GM23248 (cell line): Measurements from ENCODE around the gene DEPDC7. TPM values are rescaled to one million over a fixed set of nuclear protein-coding genes. Genes with fewer than 3 reads are reported as not detected.

ENCODE experiments used
- DNase-seq: peaks from one replicate; pipeline ENCODE4 v3.0.0-alpha.2; 2015
- H2AFZ ChIP-seq: fragments of 200-600 bp; sonication (generic); 2 replicates; pipeline ENCODE4 v1.6.1; 2016; ENCODE audit warnings: antibody characterized with exemption
- H3F3A ChIP-seq: fragments of 200-600 bp; sonication (generic); 2 replicates; pipeline ENCODE4 v1.6.1; 2016; ENCODE audit warnings: mild to moderate bottlenecking, antibody characterized with exemption, mixed run types; ENCODE audit not compliant: insufficient read depth
- H3K27ac ChIP-seq: fragments of 200-600 bp; sonication (generic); 2 replicates; pipeline ENCODE4 v1.5.1; 2016; ENCODE audit warnings: mild to moderate bottlenecking
- H3K27me3 ChIP-seq: fragments of 200-600 bp; sonication (generic); replicated peaks from 2 replicates; pipeline ENCODE4 v1.6.1; 2016; ENCODE audit warnings: mild to moderate bottlenecking; ENCODE audit not compliant: insufficient read depth
- H3K36me3 ChIP-seq: fragments of 200-600 bp; sonication (generic); 2 replicates; pipeline ENCODE4 v1.6.1; 2016; ENCODE audit warnings: low read depth, mild to moderate bottlenecking
- H3K4me1 ChIP-seq: fragments of 200-600 bp; sonication (generic); 2 replicates; pipeline ENCODE4 v1.6.1; 2016; ENCODE audit warnings: mild to moderate bottlenecking; ENCODE audit not compliant: insufficient read depth
- H3K4me2 ChIP-seq: fragments of 200-600 bp; sonication (generic); one replicate; pipeline ENCODE4 v1.6.1; 2016; ENCODE audit warnings: mild to moderate bottlenecking; ENCODE audit not compliant: unreplicated experiment
- H3K4me3 ChIP-seq: fragments of 200-600 bp; sonication (generic); 2 replicates; pipeline ENCODE4 v1.5.1; 2016; ENCODE audit warnings: mild to moderate bottlenecking
- H3K79me2 ChIP-seq: fragments of 200-600 bp; sonication (generic); 2 replicates; pipeline ENCODE4 v1.6.1; 2016; ENCODE audit warnings: mild to moderate bottlenecking; ENCODE audit not compliant: insufficient read depth
- H3K9ac ChIP-seq: fragments of 200-600 bp; sonication (generic); 2 replicates; pipeline ENCODE4 v1.6.1; 2016; ENCODE audit warnings: mild to moderate bottlenecking
- H3K9me2 ChIP-seq: fragments of 200-600 bp; sonication (generic); 2 replicates; pipeline ENCODE4 v1.6.1; 2016; ENCODE audit warnings: mixed run types, mild to moderate bottlenecking, moderate library complexity; ENCODE audit not compliant: insufficient read depth
- H3K9me3 ChIP-seq: fragments of 200-600 bp; sonication (generic); one replicate; pipeline ENCODE4 v1.6.1; 2017; ENCODE audit warnings: low read depth
- H4K20me1 ChIP-seq: fragments of 200-600 bp; sonication (generic); 2 replicates; pipeline ENCODE4 v1.6.0; 2016; ENCODE audit not compliant: insufficient read depth
- EZH2 ChIP-seq: fragments of 200-600 bp; sonication (generic); IDR thresholded peaks from 2 replicates; pipeline ENCODE4 v1.6.1; 2018; ENCODE audit warnings: antibody characterized with exemption, mild to moderate bottlenecking; ENCODE audit not compliant: insufficient read depth, poor library complexity, severe bottlenecking
- EZH2phosphoT487 ChIP-seq: fragments of 200-600 bp; sonication (generic); IDR thresholded peaks from 2 replicates; pipeline ENCODE4 v1.6.1; 2018; ENCODE audit warnings: antibody characterized with exemption, moderate library complexity, mild to moderate bottlenecking, low read depth; ENCODE audit not compliant: insufficient read depth
- WGBS, 2 experiments: methylation state at CpG; one replicate each; pipeline ENCODE4 v1.1.6; 2015 to 2017; ENCODE audit warnings: low lambda C conversion rate in 2 of 2, low coverage in 1 of 2; ENCODE audit errors: missing lambda C conversion rate in 2 of 2; 5-methylcytosine and 5-hydroxymethylcytosine counted together
- in situ Hi-C: fragments of 300-500 bp; cut with MboI; formaldehyde crosslinking; loops from 2 replicates; pipeline ENCODE4 v1.15.0; 2020
- polyA plus RNA-seq: library from polyadenylated mRNA; unstranded; fragments of >200 nt; fragmentation: Nextera tagmentation; extraction: Ambion mirVana; gene quantifications from 2 replicates; pipeline ENCODE4 v1.2.1, GENCODE V29; 2016
- total RNA-seq: library from RNA; depleted of rRNA; stranded (reverse); fragments of >200 nt; shearing (Covaris generic); gene quantifications from 2 replicates; pipeline ENCODE4 v1.2.3, GENCODE V29; 2014

Gene DEPDC7
- total and polyA plus RNA-seq, 2 experiments from 2014 or later: 4.8 to 9.9 TPM

GRCh38 chr11:33005175-33005574, 10.5 kb upstream of the DEPDC7 start:
- TF ChIP-seq EZH2phosphoT487: no peak
- TF ChIP-seq EZH2: no peak

DNA sequence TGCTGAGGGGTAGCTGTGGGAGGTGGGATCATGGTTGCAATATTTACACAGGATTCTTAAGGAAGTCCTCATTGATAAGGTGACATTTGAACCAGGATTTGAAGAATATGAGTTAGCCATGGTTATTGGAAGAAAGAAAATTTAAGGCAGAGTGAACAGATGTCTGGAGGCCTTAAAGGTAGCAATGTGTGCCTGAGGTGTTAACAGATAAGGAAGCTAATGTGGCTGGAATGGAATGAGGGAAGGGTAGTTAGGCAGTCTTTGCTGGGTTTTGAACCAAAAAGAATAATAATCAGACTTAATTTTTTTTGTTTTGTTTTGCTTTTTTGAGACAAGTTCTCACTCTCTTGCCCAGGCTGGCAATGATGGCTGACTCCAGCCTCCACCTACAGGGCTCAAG, 9.7 kb upstream of the DEPDC7 start:
- H3K9me3 ChIP-seq: no peaks in the 10 kb centered on the region
- H3K4me3 ChIP-seq: no peak overlapping the region
- no peaks in the 10 kb centered on the region for H4K20me1 ChIP-seq
- H2AFZ ChIP-seq: no peak overlapping the region
- in situ Hi-C loops: no loop called here
- no peak overlapping the region for H3K27ac ChIP-seq
- H3K9ac ChIP-seq: no peak overlapping the region
- peaks cover 6% of the 10 kb centered on the region for H3K4me1 ChIP-seq
- no peaks in the 10 kb centered on the region for H3K79me2 ChIP-seq
- TF ChIP-seq EZH2phosphoT487 (no peak), EZH2 (no peak)
- no peaks in the 10 kb centered on the region for H3K36me3 ChIP-seq
- H3F3A ChIP-seq: 0 out of 2 replicates have a peak, but pooled peaks cover 2% of the 10 kb centered on the region
- H3K27me3 ChIP-seq: no peaks in the 10 kb centered on the region
- H3K4me2 ChIP-seq: no peak overlapping the region
- no peak for DNase-seq
- no peaks in the 10 kb centered on the region for H3K9me2 ChIP-seq

More at GRCh38 chr11:33005175-33005574, 10.5 kb upstream of the DEPDC7 start:
- Histone ChIP-seq H3K4me3 (no peak overlapping the region), H3K27me3 (no peaks in the 10 kb centered on the region), H3K27ac (no peak overlapping the region), H4K20me1 (no peaks in the 10 kb centered on the region), H3K9me3 (no peaks in the 10 kb centered on the region), H3K9ac (no peak overlapping the region), H3K9me2 (no peaks in the 10 kb centered on the region), H2AFZ (no peak overlapping the region), H3K4me2 (no peak overlapping the region), H3F3A (peaks cover 5% of the 10 kb centered on the region; the same call in 1 of the 2 replicates), H3K36me3 (no peaks in the 10 kb centered on the region), H3K79me2 (no peaks in the 10 kb centered on the region), H3K4me1 (peaks cover 12% of the 10 kb centered on the region)
- no peak for DNase-seq
- in situ Hi-C loops: no loop called here
- 72 to 76% methylated on average over 2 of the region's 2 CpGs for WGBS, 2 experiments

DNA sequence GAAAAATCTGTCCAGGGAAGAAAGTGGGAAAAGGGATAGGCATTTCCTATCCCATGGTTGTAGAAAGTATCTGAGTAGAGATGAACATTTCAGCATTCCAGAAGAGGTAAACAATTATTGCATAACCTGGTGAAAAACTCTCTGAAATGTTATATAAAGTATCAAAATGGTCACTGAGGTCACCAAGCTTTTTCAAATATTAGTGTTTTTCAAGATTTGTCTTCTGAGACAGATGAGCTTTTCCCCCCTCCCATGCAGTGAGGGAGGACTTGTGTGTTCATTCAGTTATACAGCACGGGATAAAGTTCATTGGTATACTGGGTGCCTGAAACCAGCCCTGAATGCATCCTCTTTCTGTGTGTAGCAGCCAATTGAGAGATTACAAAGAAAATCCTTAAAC, 1.9 kb upstream of the DEPDC7 start:
- H3K9ac ChIP-seq: no peak overlapping the region
- H3K4me2 ChIP-seq: no peak overlapping the region
- H3K9me3 ChIP-seq: no peaks in the 10 kb centered on the region
- peak; percentile 13 for DNase-seq
- no peak overlapping the region for H3K4me3 ChIP-seq
- peaks cover 27% of the 10 kb centered on the region for H3K4me1 ChIP-seq
- in situ Hi-C loops: no loop called here
- TF ChIP-seq EZH2 (no peak), EZH2phosphoT487 (no peak)
- H3K79me2 ChIP-seq: peaks cover 22% of the 10 kb centered on the region
- no peak overlapping the region for H2AFZ ChIP-seq
- H3F3A ChIP-seq: peaks cover 26% of the 10 kb centered on the region
- H3K27ac ChIP-seq: no peak overlapping the region
- no peaks in the 10 kb centered on the region for H3K9me2 ChIP-seq
- H4K20me1 ChIP-seq: no peaks in the 10 kb centered on the region
- 45 to 65% methylated on average over 1 of the region's 1 CpG for WGBS, 2 experiments
- H3K27me3 ChIP-seq: no peaks in the 10 kb centered on the region
- no peaks in the 10 kb centered on the region for H3K36me3 ChIP-seq

DNA sequence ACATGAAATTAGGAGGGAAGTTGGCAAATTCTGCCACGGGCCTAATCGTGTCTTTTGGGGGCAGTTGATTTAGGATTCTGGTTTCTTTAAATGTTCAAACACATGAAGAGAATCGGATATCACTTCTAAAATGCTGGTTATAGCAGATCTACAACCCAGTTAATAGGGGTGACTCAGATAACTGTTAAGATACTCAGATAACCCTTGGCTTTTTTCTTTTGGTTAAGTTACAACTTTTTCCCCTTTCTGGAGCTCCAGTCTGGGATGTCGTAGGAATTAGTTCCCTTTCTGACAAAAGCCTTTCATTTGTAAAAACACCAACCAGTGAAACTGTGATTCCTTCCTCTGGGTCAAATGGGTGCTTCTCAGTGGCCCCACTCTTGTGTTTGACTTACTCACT, 976 bp downstream of the DEPDC7 start:
- H3K4me2 ChIP-seq: peak overlapping the region; percentile 90
- peaks cover 18% of the 10 kb centered on the region for H3F3A ChIP-seq
- H3K9ac ChIP-seq: peak overlapping the region; percentile 71
- H3K36me3 ChIP-seq: no peaks in the 10 kb centered on the region
- 38 to 44% methylated on average over 4 of the region's 4 CpGs for WGBS, 2 experiments
- peak; percentile 19 for DNase-seq
- no peak for TF ChIP-seq EZH2phosphoT487
- TF ChIP-seq EZH2: no peak
- H3K4me3 ChIP-seq: peak overlapping the region; percentile 89
- H3K27me3 ChIP-seq: no peaks in the 10 kb centered on the region
- no peaks in the 10 kb centered on the region for H3K9me3 ChIP-seq
- H3K79me2 ChIP-seq: peaks cover 46% of the 10 kb centered on the region
- no peaks in the 10 kb centered on the region for H3K9me2 ChIP-seq
- H3K27ac ChIP-seq: peak overlapping the region; percentile 51
- H3K4me1 ChIP-seq: peaks cover 19% of the 10 kb centered on the region
- no peaks in the 10 kb centered on the region for H4K20me1 ChIP-seq
- in situ Hi-C loops: no loop called here
- peak overlapping the region; percentile 93 for H2AFZ ChIP-seq

DNA sequence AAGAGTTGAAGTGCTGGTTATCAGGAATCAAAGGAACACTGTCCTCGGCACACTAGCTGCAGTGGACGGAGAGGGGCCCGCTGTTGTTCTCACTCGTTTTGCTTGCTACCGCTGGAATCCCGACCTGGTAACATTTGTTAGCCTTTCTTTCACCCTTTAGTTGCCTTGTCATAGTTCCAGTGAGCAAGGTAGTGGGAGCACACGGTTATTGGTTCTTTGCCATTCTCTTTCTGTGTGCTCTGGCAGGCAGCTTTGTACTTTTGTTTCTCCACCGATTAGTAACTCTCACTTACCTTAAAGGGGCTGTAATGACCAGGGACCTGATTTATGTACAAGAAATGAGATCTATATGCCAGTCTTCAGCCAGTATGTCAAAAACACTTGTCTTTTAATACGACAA, 1.8 kb downstream of the DEPDC7 start:
- Histone ChIP-seq H3K4me2 (no peak overlapping the region), H3K27ac (no peak overlapping the region), H2AFZ (no peak overlapping the region), H3K4me3 (no peak overlapping the region), H3F3A (peaks cover 9% of the 10 kb centered on the region; the same call in 1 of the 2 replicates), H3K79me2 (peaks cover 47% of the 10 kb centered on the region), H3K36me3 (no peaks in the 10 kb centered on the region), H3K4me1 (peaks cover 11% of the 10 kb centered on the region), H3K27me3 (no peaks in the 10 kb centered on the region), H4K20me1 (no peaks in the 10 kb centered on the region), H3K9ac (no peak overlapping the region), H3K9me2 (no peaks in the 10 kb centered on the region), H3K9me3 (no peaks in the 10 kb centered on the region)
- no peak for DNase-seq
- 97 to 98% methylated on average over 9 of the region's 9 CpGs for WGBS, 2 experiments
- in situ Hi-C loops: no loop called here
- TF ChIP-seq EZH2phosphoT487 (no peak), EZH2 (no peak)
